Measurements from ENCODE around the gene INSRR.

The INSRR gene

DNA sequence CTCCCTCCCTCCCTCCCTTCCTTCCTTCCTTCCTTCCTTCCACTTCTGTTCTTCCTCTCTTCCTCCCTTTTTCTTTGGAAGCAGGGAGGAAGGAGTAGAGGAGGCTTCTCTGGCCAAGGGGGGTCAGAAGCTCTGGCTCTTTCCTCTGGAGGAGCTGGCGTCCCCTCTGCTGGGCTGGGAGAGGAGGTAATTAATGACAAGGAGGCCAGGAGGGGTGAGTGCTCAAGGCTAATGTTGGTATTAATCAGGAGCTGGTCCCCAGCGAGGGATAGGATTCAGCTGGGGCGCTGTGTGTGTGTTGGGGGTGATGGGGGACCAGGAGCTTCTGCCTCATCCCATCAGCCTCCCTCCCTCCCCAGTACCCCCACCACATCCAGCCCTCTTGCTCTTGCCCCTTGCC, 28.4 kb upstream of the INSRR start:
- no peak for DNase-seq (ENCODE audit: insufficient read length, low spot score)
- TF ChIP-seq POLR2A (IDR thresholded peaks at IDR 0.05; ENCODE audit: low read depth, low read length) = no peak
- FAIRE-seq = no peak

DNA sequence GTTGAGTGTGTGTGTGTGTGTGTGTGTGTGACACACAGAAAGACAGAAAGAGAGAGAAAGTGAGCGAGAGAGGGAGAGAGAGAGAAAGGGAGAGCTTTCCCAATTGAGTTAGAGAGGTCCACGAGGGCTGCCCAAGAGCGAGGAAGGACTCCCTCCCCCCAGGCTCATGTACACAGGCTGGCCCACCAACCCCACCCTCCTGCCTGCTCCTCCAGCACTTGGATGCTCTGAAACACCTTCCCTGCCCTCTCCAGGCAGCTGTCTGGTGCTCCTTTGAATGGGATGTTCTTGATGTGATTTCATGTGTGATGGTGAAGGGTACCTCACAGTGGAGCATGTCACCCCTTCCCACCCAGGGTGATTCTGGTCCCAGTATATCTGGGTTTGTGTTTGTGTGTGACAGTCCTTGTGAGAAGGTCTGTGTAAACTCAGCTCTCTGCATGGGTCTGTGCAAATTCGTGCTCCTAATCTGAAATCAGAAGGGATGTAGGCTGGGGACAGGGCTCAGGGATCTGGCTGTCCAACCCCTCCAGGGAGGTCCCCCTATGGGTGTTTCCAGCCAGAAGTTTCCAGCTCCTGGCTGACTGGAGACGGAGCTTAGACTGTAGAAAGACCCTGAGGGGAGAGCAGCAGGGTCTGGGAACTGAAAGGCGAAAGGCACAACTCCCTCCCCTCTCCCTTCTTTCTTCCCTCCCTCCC, 27.8 kb upstream of the INSRR start:
- FAIRE-seq (no peak), DNase-seq (ENCODE audit: insufficient read length, low spot score) (no peak)
- no peak for TF ChIP-seq POLR2A (IDR thresholded peaks at IDR 0.05; ENCODE audit: low read depth, low read length)

DNA sequence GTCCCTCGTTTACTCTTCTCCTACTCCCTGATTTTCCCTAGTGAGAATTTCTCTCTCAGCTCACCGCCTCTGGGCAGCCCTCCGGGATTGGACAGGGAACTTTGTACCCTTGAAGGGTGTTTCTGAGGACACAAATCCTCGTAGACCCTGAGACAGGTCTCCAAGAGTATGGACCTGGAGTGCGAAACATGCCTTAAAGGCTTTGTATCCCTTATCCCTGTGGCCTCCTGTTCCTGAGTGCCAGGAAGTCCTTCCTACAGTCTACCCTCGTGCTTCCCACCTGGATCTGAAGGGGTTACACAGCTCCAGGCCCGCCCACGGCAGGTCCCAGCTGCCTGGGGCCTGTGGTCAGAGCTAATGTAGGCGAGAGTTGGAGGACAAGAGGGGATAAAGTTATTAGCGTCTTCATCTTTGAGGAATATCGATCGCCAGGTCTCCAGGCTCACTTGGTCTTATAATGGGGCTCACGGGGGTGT, 27.0 kb upstream of the INSRR start:
- FAIRE-seq (no peak), DNase-seq (ENCODE audit: insufficient read length, low spot score) (no peak)
- no peak for TF ChIP-seq POLR2A (IDR thresholded peaks at IDR 0.05; ENCODE audit: low read depth, low read length)

DNA sequence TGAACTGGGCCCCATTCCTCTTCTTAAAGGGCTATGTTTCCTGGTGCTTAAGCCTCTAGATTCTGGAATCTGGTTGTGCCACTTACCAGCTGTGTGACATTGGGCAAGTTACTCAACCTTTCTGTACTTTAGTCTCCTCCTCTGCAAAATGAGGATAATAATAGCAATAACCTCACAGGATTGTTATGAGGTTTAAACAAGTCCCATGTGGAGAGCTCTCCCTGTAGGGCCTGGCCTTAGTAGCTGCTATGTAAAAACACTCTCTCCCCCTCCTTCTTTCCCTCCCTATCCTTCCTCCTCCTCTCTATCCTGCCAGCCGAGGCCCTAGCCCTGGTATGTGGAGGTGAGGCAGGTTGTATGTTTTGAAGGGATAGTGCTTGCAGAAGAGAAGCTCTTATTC, 26.4 kb upstream of the INSRR start:
- FAIRE-seq = no peak
- TF ChIP-seq POLR2A (IDR thresholded peaks at IDR 0.05; ENCODE audit: low read depth, low read length) = no peak

DNA sequence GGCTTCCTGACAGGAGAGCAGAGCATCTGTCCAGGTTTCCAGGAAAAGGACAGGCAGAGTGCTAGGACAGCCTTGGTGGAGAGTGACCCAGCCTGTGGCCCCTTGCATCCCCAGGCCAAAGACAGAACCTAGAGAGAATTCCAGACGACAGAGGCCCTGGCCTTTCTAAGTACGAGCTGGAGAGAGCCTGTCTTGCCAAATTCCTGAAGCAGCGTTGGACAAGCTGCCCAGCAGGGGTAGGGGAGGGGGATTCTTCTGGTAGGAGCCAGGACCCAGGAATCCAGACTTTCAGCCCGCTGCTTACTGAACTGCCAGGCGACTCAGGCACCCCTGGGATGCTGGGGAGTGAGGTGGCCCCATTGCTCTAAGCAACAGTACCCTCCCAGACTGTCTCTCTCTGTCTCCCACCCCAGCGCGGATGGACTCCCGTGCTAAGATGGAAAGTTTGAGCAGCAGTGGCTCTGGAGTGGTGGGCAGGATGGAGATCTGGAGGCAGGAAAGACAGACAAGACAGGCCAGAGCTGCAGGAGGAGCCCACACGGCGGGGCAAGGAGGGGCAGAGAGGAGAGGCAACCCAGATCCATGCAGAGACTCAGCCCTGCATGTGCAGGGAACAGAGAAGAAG, 25.8 kb upstream of the INSRR start:
- DNase-seq (ENCODE audit: insufficient read length, low spot score) (no peak), FAIRE-seq (no peak)
- no peak for TF ChIP-seq POLR2A (IDR thresholded peaks at IDR 0.05; ENCODE audit: low read depth, low read length)

More for the DNA sequence above, 26.4 kb upstream of the INSRR start:
- no peak for DNase-seq (ENCODE audit: insufficient read length, low spot score)

DNA sequence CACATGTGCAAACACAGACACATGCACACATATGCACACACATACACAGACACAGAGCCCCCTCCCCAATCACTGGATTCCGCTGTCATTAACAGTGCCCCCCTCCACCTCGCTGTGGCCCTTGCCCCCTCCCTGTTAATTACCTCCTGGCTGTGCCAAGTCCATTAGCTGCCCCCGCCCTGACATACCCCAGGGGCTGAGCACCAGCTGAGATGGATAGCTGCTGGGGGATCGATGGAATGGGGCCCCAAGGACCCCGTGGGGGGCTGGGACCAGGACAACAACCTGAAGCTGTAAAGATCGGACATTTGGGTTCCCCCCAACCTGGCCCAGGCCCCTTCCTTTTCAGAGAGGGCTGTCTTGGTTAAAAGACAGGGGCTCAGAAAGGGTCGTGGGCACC, 25.0 kb upstream of the INSRR start:
- DNase-seq (ENCODE audit: insufficient read length, low spot score) (no peak), FAIRE-seq (no peak)
- TF ChIP-seq POLR2A (IDR thresholded peaks at IDR 0.05; ENCODE audit: low read depth, low read length) = no peak

DNA sequence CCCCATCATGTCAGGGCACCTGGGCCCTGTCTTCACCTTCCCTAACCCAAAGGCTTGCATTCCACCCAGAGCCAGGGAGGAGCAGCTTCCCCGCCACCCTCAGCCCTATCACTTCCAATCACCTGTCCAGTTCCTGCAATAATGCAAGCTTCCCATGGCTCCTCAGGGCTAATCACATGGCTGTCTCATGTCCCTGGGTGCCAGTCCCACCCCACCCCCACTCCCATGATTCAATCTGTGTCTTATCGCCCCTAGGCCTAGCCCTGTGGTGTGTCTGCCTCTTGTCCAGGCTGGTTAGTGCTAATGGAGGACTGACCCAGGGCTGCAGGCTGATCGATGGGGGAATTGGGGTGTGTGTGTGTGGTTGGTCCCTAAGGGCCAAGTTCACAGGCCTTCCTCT, 23.6 kb upstream of the INSRR start:
- no peak for TF ChIP-seq POLR2A (IDR thresholded peaks at IDR 0.05; ENCODE audit: low read depth, low read length)
- FAIRE-seq = no peak
- no peak for DNase-seq (ENCODE audit: insufficient read length, low spot score)

DNA sequence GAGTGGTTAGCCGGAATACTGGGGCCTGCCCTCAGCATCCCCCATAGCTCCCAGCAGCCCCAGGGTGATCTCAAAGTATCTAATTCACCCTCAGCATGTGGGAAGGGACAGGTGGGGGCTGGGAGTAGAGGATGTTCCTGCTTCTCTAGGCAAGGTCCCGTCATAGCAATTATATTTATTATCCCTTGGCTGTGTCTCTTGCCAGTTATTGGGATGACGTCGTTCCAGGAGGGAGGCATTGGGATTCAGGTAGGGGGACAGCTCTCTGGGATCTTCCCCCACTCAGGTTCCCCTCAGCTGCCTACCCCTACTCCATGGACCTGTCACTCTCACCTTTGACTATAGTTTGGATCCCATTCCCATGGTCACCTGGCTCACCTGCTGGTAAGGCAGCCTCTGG, 22.7 kb upstream of the INSRR start:
- DNase-seq (ENCODE audit: insufficient read length, low spot score) = no peak
- no peak for FAIRE-seq
- TF ChIP-seq POLR2A (IDR thresholded peaks at IDR 0.05; ENCODE audit: low read depth, low read length) = no peak

DNA sequence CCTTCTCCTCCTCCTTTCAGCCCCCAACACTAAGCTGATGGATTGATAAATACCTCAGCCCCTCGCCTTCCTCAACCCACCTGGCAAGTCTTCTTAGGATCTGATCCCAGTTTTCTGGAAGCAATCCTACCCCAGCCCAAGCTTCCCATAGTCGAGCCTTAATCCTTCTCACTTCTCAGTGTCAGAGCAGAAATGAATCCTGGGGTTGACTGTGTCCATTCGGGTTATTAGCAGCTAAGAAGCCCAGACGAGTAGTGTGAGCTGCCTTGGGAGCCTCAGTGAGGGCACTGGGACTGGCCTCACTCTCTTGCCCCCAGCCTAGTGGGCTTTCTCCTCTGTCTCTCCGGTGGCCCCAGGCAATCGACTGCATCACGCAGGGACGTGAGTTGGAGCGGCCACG, 22.2 kb upstream of the INSRR start:
- DNase-seq (ENCODE audit: insufficient read length, low spot score) (no peak), FAIRE-seq (no peak)
- TF ChIP-seq POLR2A (IDR thresholded peaks at IDR 0.05; ENCODE audit: low read depth, low read length) = no peak

DNA sequence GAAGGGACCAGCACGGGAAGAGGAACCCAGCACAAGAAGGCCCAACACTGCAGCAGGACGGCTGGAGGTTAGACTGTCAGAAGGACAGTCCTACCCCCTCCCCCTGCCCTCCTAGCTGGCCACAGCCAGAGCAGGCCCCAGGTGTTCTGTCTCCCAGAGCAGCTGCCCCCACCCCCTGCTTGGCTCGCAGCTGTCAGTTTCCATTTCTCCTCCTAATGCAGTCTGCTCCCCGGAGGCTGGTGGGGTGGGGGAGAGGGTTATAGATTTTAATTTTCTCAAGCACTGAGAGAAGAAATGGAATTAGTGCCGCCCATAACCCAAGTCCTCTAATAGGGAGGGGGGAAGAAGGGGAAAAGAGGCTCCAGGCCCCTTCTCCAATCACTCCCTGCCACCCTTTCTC, 21.6 kb upstream of the INSRR start:
- no peak for FAIRE-seq
- no peak for DNase-seq (ENCODE audit: insufficient read length, low spot score)
- no peak for TF ChIP-seq POLR2A (IDR thresholded peaks at IDR 0.05; ENCODE audit: low read depth, low read length)

DNA sequence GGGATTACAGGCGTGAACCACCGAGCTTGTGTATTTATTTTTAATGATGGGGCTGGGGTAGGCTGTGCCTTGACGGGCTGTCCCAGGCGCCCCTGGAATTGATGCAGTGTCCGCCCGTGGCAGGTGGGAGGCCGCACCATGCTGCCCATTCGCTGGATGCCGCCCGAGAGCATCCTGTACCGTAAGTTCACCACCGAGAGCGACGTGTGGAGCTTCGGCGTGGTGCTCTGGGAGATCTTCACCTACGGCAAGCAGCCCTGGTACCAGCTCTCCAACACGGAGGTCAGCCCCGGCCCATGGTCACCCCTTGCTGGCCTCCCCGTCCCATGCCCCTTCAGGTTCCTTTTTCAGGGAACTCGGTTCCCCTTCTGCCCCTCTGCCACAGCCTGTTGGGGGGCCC, 21.0 kb upstream of the INSRR start:
- TF ChIP-seq POLR2A (IDR thresholded peaks at IDR 0.05; ENCODE audit: low read depth, low read length) = no peak
- no peak for FAIRE-seq
- DNase-seq (ENCODE audit: insufficient read length, low spot score) = no peak

DNA sequence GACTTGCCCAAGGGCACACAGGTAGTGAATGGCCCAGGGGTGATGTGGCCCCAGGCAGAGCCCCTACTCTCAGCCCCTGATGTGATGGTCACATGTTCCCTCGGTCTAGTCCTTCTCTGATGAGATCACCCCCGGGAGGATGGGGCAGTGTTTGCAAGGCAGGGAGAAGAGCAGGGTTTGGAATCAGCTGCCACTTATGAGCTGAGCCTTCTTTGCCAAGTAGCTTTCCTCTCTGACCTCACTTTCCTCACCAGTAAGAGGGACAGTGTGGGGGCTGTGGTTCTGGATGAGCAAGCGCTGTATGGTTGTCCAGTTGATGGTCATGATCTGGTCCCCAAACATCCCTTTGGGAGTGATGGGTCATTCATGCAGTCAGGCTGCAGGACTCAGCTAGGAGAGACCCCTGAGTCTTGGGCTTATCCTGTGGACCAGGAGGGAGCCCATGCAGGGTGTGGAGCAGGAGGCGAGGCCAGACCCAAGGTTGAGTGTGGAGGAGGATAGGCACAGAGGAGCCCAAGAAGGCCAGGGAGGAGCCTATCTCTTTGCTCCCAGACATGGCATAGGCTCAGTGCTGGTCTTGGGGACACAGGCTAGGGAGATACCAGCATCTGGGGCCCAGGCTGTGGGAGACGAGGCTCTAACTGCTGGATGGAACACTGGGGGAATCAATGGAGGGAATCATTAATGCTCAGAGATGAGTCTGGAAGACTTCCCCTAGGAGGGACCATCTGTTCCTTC, 18.7 kb upstream of the INSRR start:
- DNase-seq (ENCODE audit: insufficient read length, low spot score) (no peak), FAIRE-seq (no peak)
- no peak for TF ChIP-seq POLR2A (IDR thresholded peaks at IDR 0.05; ENCODE audit: low read depth, low read length)

DNA sequence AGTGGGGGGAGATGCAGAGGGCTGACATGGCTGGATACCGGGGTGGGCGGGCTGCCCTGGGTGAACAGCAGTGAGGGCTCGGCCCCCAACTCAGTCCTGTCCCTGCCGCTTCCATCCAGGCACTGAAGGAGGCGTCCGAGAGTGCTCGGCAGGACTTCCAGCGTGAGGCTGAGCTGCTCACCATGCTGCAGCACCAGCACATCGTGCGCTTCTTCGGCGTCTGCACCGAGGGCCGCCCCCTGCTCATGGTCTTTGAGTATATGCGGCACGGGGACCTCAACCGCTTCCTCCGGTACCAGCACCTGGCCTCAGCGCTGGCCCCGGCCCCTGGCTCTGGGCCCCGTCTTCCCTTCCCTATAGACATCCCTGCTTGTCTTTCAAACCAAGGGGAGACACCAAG, 17.4 kb upstream of the INSRR start:
- no peak for FAIRE-seq
- no peak for TF ChIP-seq POLR2A (IDR thresholded peaks at IDR 0.05; ENCODE audit: low read depth, low read length)
- no peak for DNase-seq (ENCODE audit: insufficient read length, low spot score)

DNA sequence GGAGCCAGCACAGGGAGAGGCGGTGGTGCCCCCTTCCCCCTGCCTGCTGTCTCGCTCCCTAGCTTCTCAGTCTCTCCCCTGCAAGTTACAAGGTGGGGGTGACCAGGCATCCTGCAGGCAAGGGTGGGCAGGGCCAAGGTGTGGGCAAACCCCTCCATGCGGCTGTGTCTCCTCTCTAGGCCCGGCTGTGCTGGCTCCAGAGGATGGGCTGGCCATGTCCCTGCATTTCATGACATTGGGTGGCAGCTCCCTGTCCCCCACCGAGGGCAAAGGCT, 16.4 kb upstream of the INSRR start:
- FAIRE-seq = no peak
- no peak for TF ChIP-seq POLR2A (IDR thresholded peaks at IDR 0.05; ENCODE audit: low read depth, low read length)
- DNase-seq (ENCODE audit: insufficient read length, low spot score) = no peak
